Astrocyte (in vitro differentiated cells and primary cell): ENCODE results near the gene KDF1. TPM values are rescaled to one million over a fixed set of nuclear protein-coding genes. Genes with fewer than 3 reads are reported as not detected.

Experiments used
- DNase-seq: peaks from one replicate; pipeline ENCODE4 v3.0.0-alpha.2; 2010; ENCODE audit warnings: low read depth
- FAIRE-seq: peaks from 2 replicates; lab custom pipeline; 2011; peaks lifted over from hg19 to GRCh38; lab: Jason Lieb, UNC
- H2AFZ ChIP-seq: 2 replicates; pipeline ENCODE4 v1.6.0; 2012; ENCODE audit warnings: low read depth, low read length, inconsistent platforms
- H3K27ac ChIP-seq: 2 replicates; pipeline ENCODE4 v1.5.1; 2011; ENCODE audit warnings: low read depth, low read length, inconsistent platforms
- H3K27me3 ChIP-seq: 2 replicates; pipeline ENCODE4 v1.6.0; 2011; ENCODE audit warnings: low read length, inconsistent platforms; ENCODE audit not compliant: insufficient read depth
- H3K36me3 ChIP-seq: 2 replicates; pipeline ENCODE4 v1.5.1; 2011; ENCODE audit warnings: low read length, inconsistent platforms; ENCODE audit not compliant: insufficient read depth
- H3K4me1 ChIP-seq: 2 replicates; pipeline ENCODE4 v1.5.1; 2011; ENCODE audit warnings: low read length, inconsistent platforms; ENCODE audit not compliant: insufficient read depth
- H3K4me2 ChIP-seq: 2 replicates; pipeline ENCODE4 v1.6.0; 2012; ENCODE audit warnings: low read length, inconsistent platforms
- H3K4me3 ChIP-seq: 2 replicates; pipeline ENCODE4 v1.5.1; 2011; ENCODE audit warnings: low read depth, mild to moderate bottlenecking, low read length, inconsistent platforms; ENCODE audit not compliant: insufficient read depth
- H3K79me2 ChIP-seq: 2 replicates; pipeline ENCODE4 v1.6.0; 2012; ENCODE audit warnings: mild to moderate bottlenecking, low read length, inconsistent platforms; ENCODE audit not compliant: insufficient read depth
- H3K9ac ChIP-seq: 2 replicates; pipeline ENCODE4 v1.6.0; 2012; ENCODE audit warnings: mild to moderate bottlenecking, low read length, inconsistent platforms
- H3K9me3 ChIP-seq: 2 replicates; pipeline ENCODE4 v1.5.1; 2012; ENCODE audit warnings: low read depth, mild to moderate bottlenecking, low read length, inconsistent platforms; ENCODE audit not compliant: insufficient read depth
- H4K20me1 ChIP-seq: 2 replicates; pipeline ENCODE4 v1.6.0; 2012; ENCODE audit warnings: low read length, inconsistent platforms; ENCODE audit not compliant: insufficient read depth
- H3K27ac Mint-ChIP-seq: one replicate; pipeline ENCODE4 v1.8.0; 2021; ENCODE audit warnings: mild to moderate bottlenecking, mixed read lengths; ENCODE audit not compliant: unreplicated experiment
- H3K27me3 Mint-ChIP-seq: one replicate; pipeline ENCODE4 v1.8.0; 2021; ENCODE audit warnings: low read depth, mixed read lengths; ENCODE audit not compliant: unreplicated experiment
- H3K36me3 Mint-ChIP-seq: one replicate; pipeline ENCODE4 v1.8.0; 2021; ENCODE audit warnings: low read depth, mixed read lengths; ENCODE audit not compliant: unreplicated experiment
- H3K4me1 Mint-ChIP-seq: one replicate; pipeline ENCODE4 v1.8.0; 2021; ENCODE audit warnings: low read depth, mixed read lengths; ENCODE audit not compliant: unreplicated experiment
- H3K4me3 Mint-ChIP-seq: one replicate; pipeline ENCODE4 v1.8.0; 2021; ENCODE audit warnings: mild to moderate bottlenecking, moderate library complexity, mixed read lengths; ENCODE audit not compliant: unreplicated experiment
- H3K9me3 Mint-ChIP-seq: one replicate; pipeline ENCODE4 v1.8.0; 2021; ENCODE audit warnings: mild to moderate bottlenecking, mixed read lengths; ENCODE audit not compliant: unreplicated experiment
- CTCF ChIP-seq: IDR thresholded peaks from 2 replicates; pipeline ENCODE4 v1.5.1; 2011; ENCODE audit warnings: low read depth, mild to moderate bottlenecking, inconsistent platforms, low read length, moderate library complexity; ENCODE audit not compliant: insufficient read depth
- EZH2 ChIP-seq: IDR thresholded peaks from 2 replicates; pipeline ENCODE4 v1.6.1; 2012; ENCODE audit warnings: mild to moderate bottlenecking, low read length, inconsistent platforms; ENCODE audit not compliant: insufficient read depth
- total RNA-seq: library from RNA; stranded (reverse); gene quantifications from 2 replicates; pipeline ENCODE4 v1.2.1, GENCODE V29; 2021

The KDF1 gene
- total RNA-seq, 1 donor from 2014 or later = 0.54 TPM

- FAIRE-seq = peak; percentile 65
- Mint-ChIP-seq H3K4me1 (no peaks in the 10 kb centered on the region), H3K27me3 (peaks cover 23% of the 10 kb centered on the region), H3K4me3 (no peak overlapping the region), H3K27ac (no peak overlapping the region), H3K36me3 (peaks cover 4% of the 10 kb centered on the region), H3K9me3 (no peaks in the 10 kb centered on the region)
- Histone ChIP-seq H3K36me3 (no peaks in the 10 kb centered on the region), H3K9ac (no peak overlapping the region), H3K9me3 (no peaks in the 10 kb centered on the region), H3K27me3 (peaks cover 29% of the 10 kb centered on the region), H3K4me2 (no peak overlapping the region), H3K4me3 (no peak overlapping the region), H3K79me2 (no peaks in the 10 kb centered on the region), H3K4me1 (peaks cover 5% of the 10 kb centered on the region), H3K27ac (no peak overlapping the region), H4K20me1 (no peaks in the 10 kb centered on the region), H2AFZ (no peak overlapping the region)
- DNase-seq = peak; percentile 85
- TF ChIP-seq CTCF (no peak), EZH2 (no peak)
Measured at GRCh38 chr1:26961826-26962225, 1.6 kb upstream of the KDF1 start.

- no peak overlapping the region for H3K27ac ChIP-seq
- H3K4me2 ChIP-seq = peak overlapping the region; percentile 44
- H3K27me3 ChIP-seq = peaks cover 26% of the 10 kb centered on the region
- peaks cover 5% of the 10 kb centered on the region for H3K4me1 ChIP-seq
- H3K4me3 ChIP-seq = no peak overlapping the region
- Mint-ChIP-seq H3K36me3 (peaks cover 11% of the 10 kb centered on the region), H3K9me3 (peaks cover 5% of the 10 kb centered on the region), H3K27me3 (peaks cover 20% of the 10 kb centered on the region), H3K4me1 (no peaks in the 10 kb centered on the region), H3K4me3 (peak overlapping the region; percentile 74), H3K27ac (no peak overlapping the region)
- DNase-seq (no peak), FAIRE-seq (no peak)
- H3K36me3 ChIP-seq = no peaks in the 10 kb centered on the region
- no peak overlapping the region for H3K9ac ChIP-seq
- no peaks in the 10 kb centered on the region for H3K79me2 ChIP-seq
- no peaks in the 10 kb centered on the region for H3K9me3 ChIP-seq
- H2AFZ ChIP-seq = no peak overlapping the region
- TF ChIP-seq CTCF = no peak
- no peak for TF ChIP-seq EZH2
- H4K20me1 ChIP-seq = no peaks in the 10 kb centered on the region
Measured at GRCh38 chr1:26960625-26960966, 328 bp upstream of the KDF1 start.

GRCh38 chr1:26959270-26959669, 998 bp downstream of the KDF1 start:
- H3K36me3 ChIP-seq = no peaks in the 10 kb centered on the region
- Mint-ChIP-seq H3K27ac (no peak overlapping the region), H3K9me3 (peaks cover 5% of the 10 kb centered on the region), H3K27me3 (peaks cover 20% of the 10 kb centered on the region), H3K4me1 (no peaks in the 10 kb centered on the region), H3K36me3 (peaks cover 11% of the 10 kb centered on the region), H3K4me3 (no peak overlapping the region)
- H3K79me2 ChIP-seq = no peaks in the 10 kb centered on the region
- no peak overlapping the region for H2AFZ ChIP-seq
- H3K4me3 ChIP-seq = no peak overlapping the region
- DNase-seq (no peak), FAIRE-seq (no peak)
- peaks cover 5% of the 10 kb centered on the region for H3K4me1 ChIP-seq
- H3K9ac ChIP-seq = no peak overlapping the region
- peaks cover 26% of the 10 kb centered on the region for H3K27me3 ChIP-seq
- H3K9me3 ChIP-seq = no peaks in the 10 kb centered on the region
- H3K27ac ChIP-seq = no peak overlapping the region
- no peaks in the 10 kb centered on the region for H4K20me1 ChIP-seq
- no peak for TF ChIP-seq EZH2
- TF ChIP-seq CTCF = no peak
- no peak overlapping the region for H3K4me2 ChIP-seq
